B cell (primary cell): ENCODE measurements around the gene ZNF787. TPM values are rescaled to one million over a fixed set of nuclear protein-coding genes. Genes with fewer than 3 reads are reported as not detected.

Source experiments
- ATAC-seq: fragments of 200-7000 bp; cut with Tn5 transposase; one replicate; pipeline ENCODE4 v1.10.0; 2021; ENCODE audit warnings: low read depth, mild to moderate bottlenecking, moderate number of reproducible peaks, moderate library complexity
- CTCF ChIA-PET: fragments of 350-600 bp; sonication (Branson Sonifier 250); formaldehyde crosslinking; loops from one replicate; lab custom pipeline; 2021; ENCODE audit warnings: antibody characterized with exemption, inconsistent platforms; lab: Charles Lee
- POLR2A ChIA-PET: fragments of 350-600 bp; sonication (Branson Sonifier 250); formaldehyde crosslinking; loops from one replicate; lab custom pipeline; 2021; ENCODE audit warnings: antibody characterized with exemption; lab: Charles Lee
- DNase-seq: peaks from one replicate; pipeline ENCODE4 v3.0.0; 2013
- H2AFZ ChIP-seq: 2 replicates; pipeline ENCODE4 v1.6.1; 2012; ENCODE audit warnings: mild to moderate bottlenecking, low read depth, low read length; ENCODE audit not compliant: insufficient read depth, poor library complexity, severe bottlenecking
- H3K27ac ChIP-seq, 2 donors: 1 replicate in 1 of 2; 2 replicates in 1 of 2; pipeline ENCODE4 v1.5.1; 2012 to 2013; ENCODE audit warnings: low read length in 2 of 2, mild to moderate bottlenecking in 2 of 2, moderate library complexity in 1 of 2
- H3K27me3 ChIP-seq, 4 experiments: fragments of 200-600 bp in 1 of 4; sonication (generic) in 1 of 4; replicated peaks in 1 of 4; 1 replicate in 2 of 4; 2 replicates in 2 of 4; pipeline versions ENCODE4 v1.6.1 to v1.7.0; 2013 to 2016; ENCODE audit warnings: low read length in 3 of 4, mild to moderate bottlenecking in 2 of 4, mixed read lengths in 1 of 4, moderate library complexity in 1 of 4; ENCODE audit not compliant: insufficient read depth in 4 of 4, control insufficient read depth in 3 of 4; ENCODE audit errors: control extremely low read depth in 1 of 4
- H3K36me3 ChIP-seq, 2 experiments: replicated peaks in 1 of 2; 1 replicate in 1 of 2; 2 replicates in 1 of 2; pipeline versions ENCODE4 v1.6.1 to v1.7.1; 2013; ENCODE audit warnings: low read length in 1 of 2; ENCODE audit not compliant: insufficient read depth in 2 of 2, control insufficient read depth in 1 of 2; ENCODE audit errors: control extremely low read depth in 1 of 2, extremely low read depth in 1 of 2
- H3K4me1 ChIP-seq, 2 donors: fragments of 200-600 bp in 1 of 2; sonication (generic) in 1 of 2; 1 replicate in 1 of 2; 2 replicates in 1 of 2; pipeline versions ENCODE4 v1.5.1 to v1.6.1; 2013 to 2017; ENCODE audit warnings: low read length in 2 of 2; ENCODE audit not compliant: control insufficient read depth in 2 of 2, insufficient read depth in 2 of 2
- H3K4me2 ChIP-seq: replicated peaks from 2 replicates; pipeline ENCODE3; 2012; ENCODE audit warnings: mild to moderate bottlenecking, low read depth, low read length; ENCODE audit not compliant: poor library complexity, severe bottlenecking
- H3K4me3 ChIP-seq, 5 experiments: fragments of 200-600 bp in 1 of 5; sonication (generic) in 1 of 5; 1 replicate in 3 of 5; 2 replicates in 2 of 5; pipeline versions ENCODE4 v1.5.1 to v1.7.0; 2011 to 2016; ENCODE audit warnings: low read length in 4 of 5, mild to moderate bottlenecking in 4 of 5, low read depth in 2 of 5, control low read depth in 1 of 5, moderate library complexity in 1 of 5; ENCODE audit not compliant: insufficient read depth in 1 of 5; ENCODE audit errors: control extremely low read depth in 1 of 5, extremely low read depth in 1 of 5
- H3K79me2 ChIP-seq: fragments of 200-600 bp; sonication (generic); one replicate; pipeline ENCODE4 v1.6.0; 2016; ENCODE audit warnings: low read length; ENCODE audit not compliant: control insufficient read depth, insufficient read depth
- H3K9ac ChIP-seq: fragments of 200-600 bp; sonication (generic); 2 replicates; pipeline ENCODE4 v1.6.1; 2017; ENCODE audit warnings: mild to moderate bottlenecking, low read length, moderate library complexity
- H3K9me3 ChIP-seq, 3 donors: one replicate each; pipeline versions ENCODE4 v1.6.1 to v1.7.1; 2013; ENCODE audit warnings: low read length in 2 of 3; ENCODE audit not compliant: control insufficient read depth in 2 of 3, insufficient read depth in 1 of 3; ENCODE audit errors: control extremely low read depth in 1 of 3
- H4K20me1 ChIP-seq: 2 replicates; pipeline ENCODE4 v1.6.0; 2012; ENCODE audit warnings: mild to moderate bottlenecking, low read length; ENCODE audit not compliant: insufficient read depth, control insufficient read depth, poor library complexity, severe bottlenecking
- H3K27ac Mint-ChIP-seq: one replicate; pipeline ENCODE4 v1.8.0; 2021; ENCODE audit warnings: mixed read lengths
- H3K27me3 Mint-ChIP-seq: one replicate; pipeline ENCODE4 v1.8.0; 2021; ENCODE audit warnings: mixed read lengths
- H3K4me1 Mint-ChIP-seq: one replicate; pipeline ENCODE4 v1.8.0; 2021; ENCODE audit warnings: mixed read lengths
- H3K4me3 Mint-ChIP-seq: one replicate; pipeline ENCODE4 v1.8.0; 2021; ENCODE audit warnings: mixed read lengths
- H3K9me3 Mint-ChIP-seq: one replicate; pipeline ENCODE4 v1.8.0; 2022; ENCODE audit warnings: mixed read lengths; ENCODE audit not compliant: insufficient read depth
- CTCF ChIP-seq: fragments of 200-600 bp; IDR thresholded peaks from one replicate; pipeline ENCODE4 v1.8.0; 2022; ENCODE audit warnings: antibody characterized with exemption, mild to moderate bottlenecking
- EZH2 ChIP-seq: IDR thresholded peaks from 2 replicates; pipeline ENCODE4 v1.6.1; 2012; ENCODE audit warnings: borderline replicate concordance, low read depth, mild to moderate bottlenecking, moderate library complexity, low read length; ENCODE audit not compliant: insufficient read depth, poor library complexity, severe bottlenecking
- WGBS: methylation state at CpG from one replicate; pipeline ENCODE4 v1.1.5; 2013; ENCODE audit warnings: missing lambda C conversion rate; ENCODE audit not compliant: insufficient coverage; 5-methylcytosine and 5-hydroxymethylcytosine counted together
- intact Hi-C: fragments of 100-400 bp; cut with micrococcal nuclease; formaldehyde crosslinking; loops from one replicate; pipeline ENCODE4 v1.10.0; 2022
- polyA plus RNA-seq: library from polyadenylated mRNA; depleted of rRNA; stranded (reverse); fragments of >200 nt; gene quantifications from 2 replicates; pipeline ENCODE4 v1.2.3, GENCODE V29; 2012
- total RNA-seq, 2 donors: library from RNA; stranded (reverse); fragments of 120-200 nt in 1 of 2; gene quantifications; 1 replicate in 1 of 2; 2 replicates in 1 of 2; pipeline versions ENCODE4 v1.2.3 to v1.2.4, GENCODE V29; 2013 to 2022

Gene ZNF787
- total and polyA plus RNA-seq, 2 donors (not counting 1 experiment from before 2014, with no cell fraction given), result 19.6 to 47.9 TPM

DNA sequence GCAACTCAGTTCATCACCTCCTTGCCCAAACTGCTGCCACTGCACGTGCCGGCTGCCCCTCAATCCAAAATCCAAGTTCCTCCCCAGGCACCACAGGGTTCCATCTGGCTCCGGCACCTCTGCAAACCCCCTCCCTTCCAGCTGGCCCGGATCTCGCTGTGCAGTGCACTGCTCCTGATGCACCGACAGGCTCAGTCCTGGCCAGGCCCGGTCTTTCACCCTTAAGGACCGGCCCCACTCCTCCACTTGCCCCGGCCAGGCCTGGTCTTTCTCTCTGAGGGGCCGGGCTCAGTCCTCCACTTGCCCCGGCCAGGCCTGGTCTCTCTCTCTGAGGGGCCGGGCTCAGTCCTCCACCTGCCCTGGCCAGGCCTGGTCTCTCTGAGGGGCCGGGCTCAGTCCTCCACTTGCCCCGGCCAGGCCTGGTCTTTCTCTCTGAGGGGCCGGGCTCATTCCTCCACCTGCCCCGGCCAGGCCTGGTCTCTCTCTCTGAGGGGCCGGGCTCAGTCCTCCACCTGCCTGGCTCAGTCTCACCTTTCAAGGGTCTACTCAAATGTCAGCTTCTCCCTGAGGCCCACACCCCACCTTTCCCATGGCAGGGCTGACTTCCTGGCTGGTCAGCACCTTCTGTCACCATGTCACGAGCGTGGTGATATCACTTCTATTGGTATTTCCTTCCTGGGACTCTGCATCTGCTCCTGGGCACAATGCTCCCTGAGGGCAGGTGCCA lies 6.9 kb downstream of the ZNF787 start:
- Histone ChIP-seq H3K9me3 (no peaks in the 10 kb centered on the region), H3K79me2 (peaks cover 100% of the 10 kb centered on the region), H3K4me3 (no peak overlapping the region), H4K20me1 (peaks cover 78% of the 10 kb centered on the region), H3K9ac (no peak overlapping the region), H3K4me2 (peak overlapping the region; percentile 85), H3K4me1 (peaks cover 61 to 73% of the 10 kb centered on the region in 2 donors), H2AFZ (no peak overlapping the region), H3K36me3 (peaks cover 0 to 18% of the 10 kb centered on the region in 2 experiments), H3K27me3 (no peaks in the 10 kb centered on the region), H3K27ac (peak overlapping the region; percentile 73 to 80)
- ChIA-PET CTCF (no interaction called here), POLR2A (no interaction called here)
- WGBS, result 87% methylated on average over 17 of the region's 19 CpGs
- Mint-ChIP-seq H3K4me3 (peak overlapping the region; percentile 87), H3K27me3 (no peaks in the 10 kb centered on the region), H3K4me1 (peaks cover 79% of the 10 kb centered on the region), H3K27ac (peak overlapping the region; percentile 94), H3K9me3 (no peaks in the 10 kb centered on the region)
- intact Hi-C loops, result no loop called here
- no peak for ATAC-seq
- DNase-seq, result no peak
- TF ChIP-seq EZH2 (no peak), CTCF (no peak)

- TF ChIP-seq CTCF (no peak), EZH2 (no peak)
- peak; percentile 82 for DNase-seq
- no peaks in the 10 kb centered on the region for H3K9me3 ChIP-seq
- H3K79me2 ChIP-seq, result peaks cover 100% of the 10 kb centered on the region
- H4K20me1 ChIP-seq, result peaks cover 85% of the 10 kb centered on the region
- intact Hi-C loops, result no loop called here
- Mint-ChIP-seq H3K4me3 (peak overlapping the region; percentile 87), H3K4me1 (peaks cover 78% of the 10 kb centered on the region), H3K27me3 (no peaks in the 10 kb centered on the region), H3K27ac (peak overlapping the region; percentile 94), H3K9me3 (no peaks in the 10 kb centered on the region)
- peak overlapping the region in 3 of 5 experiments; percentile 15 to 44 (median 17) for H3K4me3 ChIP-seq
- H3K27ac ChIP-seq, result peak overlapping the region; percentile 73 to 80
- H3K36me3 ChIP-seq, result peaks cover 0 to 10% of the 10 kb centered on the region in 2 experiments
- H2AFZ ChIP-seq, result no peak overlapping the region
- peaks cover 69 to 73% of the 10 kb centered on the region in 2 donors for H3K4me1 ChIP-seq
- POLR2A ChIA-PET, result no interaction called here
- CTCF ChIA-PET, result no interaction called here
- no peaks in the 10 kb centered on the region for H3K27me3 ChIP-seq
- 11% methylated on average over 20 of the region's 20 CpGs for WGBS
- peak overlapping the region; percentile 85 for H3K4me2 ChIP-seq
- peak; percentile 14 for ATAC-seq
- peak overlapping the region; percentile 33 for H3K9ac ChIP-seq
Observed at GRCh38 chr19:56113074-56113632, 7.9 kb downstream of the ZNF787 start.
